ENCODE data around the gene ACTA2.

The ACTA2 gene

GRCh38 chr10:88980800-88981199, 28.2 kb upstream of the ACTA2 start:
- DNase-seq, result no peak

GRCh38 chr10:88980247-88980646, 27.7 kb upstream of the ACTA2 start:
- no peak for DNase-seq

- no peak for DNase-seq
Observed at GRCh38 chr10:88979603-88980002, 27.0 kb upstream of the ACTA2 start.

- DNase-seq, result no peak
Observed at GRCh38 chr10:88979153-88979562, 26.6 kb upstream of the ACTA2 start.

- no peak for DNase-seq
Observed at GRCh38 chr10:88978463-88978862, 25.9 kb upstream of the ACTA2 start.

GRCh38 chr10:88975377-88975720, 22.8 kb upstream of the ACTA2 start:
- DNase-seq, result no peak

- DNase-seq, result no peak
Observed at GRCh38 chr10:88974446-88975376, 22.1 kb upstream of the ACTA2 start.

- DNase-seq, result no peak
Observed at GRCh38 chr10:88974012-88974411, 21.4 kb upstream of the ACTA2 start.

GRCh38 chr10:88971221-88972061, 18.9 kb upstream of the ACTA2 start:
- no peak for DNase-seq

GRCh38 chr10:88968391-88968790, 15.8 kb upstream of the ACTA2 start:
- no peak for DNase-seq

GRCh38 chr10:88966797-88967196, 14.2 kb upstream of the ACTA2 start:
- DNase-seq, result no peak

- DNase-seq, result no peak
Observed at GRCh38 chr10:88964869-88965415, 12.4 kb upstream of the ACTA2 start.

GRCh38 chr10:88964360-88964759, 11.8 kb upstream of the ACTA2 start:
- DNase-seq, result no peak

- no peak for DNase-seq
Observed at GRCh38 chr10:88963318-88963717, 10.7 kb upstream of the ACTA2 start.

- DNase-seq, result no peak
Observed at GRCh38 chr10:88962336-88962735, 9.8 kb upstream of the ACTA2 start.

GRCh38 chr10:88961266-88961665, 8.7 kb upstream of the ACTA2 start:
- no peak for DNase-seq

GRCh38 chr10:88960802-88961201, 8.2 kb upstream of the ACTA2 start:
- no peak for DNase-seq

GRCh38 chr10:88958721-88959120, 6.1 kb upstream of the ACTA2 start:
- DNase-seq, result no peak

- DNase-seq, result no peak
Observed at GRCh38 chr10:88957381-88957780, 4.8 kb upstream of the ACTA2 start.

GRCh38 chr10:88954458-88955083, 2.0 kb upstream of the ACTA2 start:
- DNase-seq, result no peak

GRCh38 chr10:88953662-88954061, 1.1 kb upstream of the ACTA2 start:
- no peak for DNase-seq

GRCh38 chr10:88949912-88950837, 2.4 kb downstream of the ACTA2 start:
- DNase-seq, result no peak

Data from NCI-H187 treated with DMSO at 0.1 percent for 48 hours (cell line).